Measurements from ENCODE around the gene HSD17B3.

Gene HSD17B3

DNA sequence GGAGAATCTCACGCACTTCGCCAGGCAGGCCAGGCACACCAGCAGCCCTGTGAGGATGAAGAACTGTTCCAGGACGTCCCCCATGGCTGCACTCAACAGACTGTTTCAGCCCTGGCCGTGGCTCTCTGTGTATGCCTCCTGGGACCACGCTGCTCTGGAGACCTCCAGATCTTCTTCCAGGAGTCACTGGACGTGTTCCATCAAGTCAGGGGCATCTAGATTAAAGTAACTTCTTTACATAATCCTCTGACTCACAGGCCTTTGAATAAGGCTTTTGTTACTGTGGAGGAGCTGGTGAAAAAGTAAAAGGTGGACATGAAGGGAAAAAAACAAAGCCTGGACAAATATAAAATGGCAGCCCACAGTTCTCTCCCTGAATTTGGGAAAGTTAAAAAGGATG lies at the start of gene HSD17B3:
Gene HSD17B3, minus strand, starts transcription at position 156 of the 400 bp plus-strand sequence. Its CDS starts 72 bp downstream, at position 84.
- no peak within 1 kb of the TSS for H3K27ac ChIP-seq
- TF ChIP-seq, protein P1, sequence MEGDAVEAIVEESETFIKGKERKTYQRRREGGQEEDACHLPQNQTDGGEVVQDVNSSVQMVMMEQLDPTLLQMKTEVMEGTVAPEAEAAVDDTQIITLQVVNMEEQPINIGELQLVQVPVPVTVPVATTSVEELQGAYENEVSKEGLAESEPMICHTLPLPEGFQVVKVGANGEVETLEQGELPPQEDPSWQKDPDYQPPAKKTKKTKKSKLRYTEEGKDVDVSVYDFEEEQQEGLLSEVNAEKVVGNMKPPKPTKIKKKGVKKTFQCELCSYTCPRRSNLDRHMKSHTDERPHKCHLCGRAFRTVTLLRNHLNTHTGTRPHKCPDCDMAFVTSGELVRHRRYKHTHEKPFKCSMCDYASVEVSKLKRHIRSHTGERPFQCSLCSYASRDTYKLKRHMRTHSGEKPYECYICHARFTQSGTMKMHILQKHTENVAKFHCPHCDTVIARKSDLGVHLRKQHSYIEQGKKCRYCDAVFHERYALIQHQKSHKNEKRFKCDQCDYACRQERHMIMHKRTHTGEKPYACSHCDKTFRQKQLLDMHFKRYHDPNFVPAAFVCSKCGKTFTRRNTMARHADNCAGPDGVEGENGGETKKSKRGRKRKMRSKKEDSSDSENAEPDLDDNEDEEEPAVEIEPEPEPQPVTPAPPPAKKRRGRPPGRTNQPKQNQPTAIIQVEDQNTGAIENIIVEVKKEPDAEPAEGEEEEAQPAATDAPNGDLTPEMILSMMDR (conservative IDR thresholded peaks at IDR 0.05), result no peak
- no peak for TF ChIP-seq ZFX (IDR thresholded peaks at IDR 0.05)

DNA sequence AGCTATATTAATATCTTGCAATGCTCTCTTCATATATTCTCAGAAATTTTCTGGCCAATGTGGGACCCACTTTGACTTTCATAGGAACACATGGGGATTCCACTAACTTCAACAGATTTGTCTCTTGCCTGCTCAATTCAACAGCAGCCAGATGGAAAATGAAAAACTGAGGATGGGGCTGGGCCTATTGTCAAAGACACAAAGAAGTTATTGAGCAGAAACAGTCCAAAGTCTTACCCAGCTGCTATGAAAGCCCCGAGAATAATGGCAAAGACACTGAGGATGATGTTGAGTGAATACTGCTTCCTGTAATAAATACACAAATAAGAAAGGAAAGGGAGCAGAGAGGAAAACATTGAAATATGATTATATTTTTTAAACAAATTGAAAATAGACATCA lies 48.9 kb upstream of the HSD17B3 start:
- H3K27ac ChIP-seq, result no peak overlapping the region
- TF ChIP-seq, protein P1 (conservative IDR thresholded peaks at IDR 0.05), result no peak
- no peak for TF ChIP-seq ZFX (IDR thresholded peaks at IDR 0.05)

DNA sequence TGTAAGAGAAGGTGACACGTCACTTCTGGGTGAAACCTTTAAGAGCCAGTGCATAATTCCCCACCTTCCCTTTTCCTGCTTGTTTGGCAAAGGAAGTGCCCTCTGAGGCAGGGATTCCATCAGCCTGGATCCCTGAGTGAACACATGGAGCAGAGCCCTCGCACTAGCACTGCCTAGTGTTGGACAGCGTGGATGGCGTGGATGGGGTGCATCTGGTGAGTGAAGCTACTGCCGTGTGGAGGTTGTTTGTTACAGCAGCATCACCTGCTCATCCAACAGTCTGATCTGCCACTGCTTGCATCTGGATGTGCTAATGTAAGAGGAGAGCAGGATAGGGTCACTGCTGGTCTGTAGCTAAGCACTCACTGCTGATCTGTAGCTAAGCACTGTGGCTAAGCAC lies 46.3 kb upstream of the HSD17B3 start:
- no peak overlapping the region for H3K27ac ChIP-seq
- TF ChIP-seq, protein P1 (conservative IDR thresholded peaks at IDR 0.05), result no peak
- TF ChIP-seq ZFX (IDR thresholded peaks at IDR 0.05), result no peak

DNA sequence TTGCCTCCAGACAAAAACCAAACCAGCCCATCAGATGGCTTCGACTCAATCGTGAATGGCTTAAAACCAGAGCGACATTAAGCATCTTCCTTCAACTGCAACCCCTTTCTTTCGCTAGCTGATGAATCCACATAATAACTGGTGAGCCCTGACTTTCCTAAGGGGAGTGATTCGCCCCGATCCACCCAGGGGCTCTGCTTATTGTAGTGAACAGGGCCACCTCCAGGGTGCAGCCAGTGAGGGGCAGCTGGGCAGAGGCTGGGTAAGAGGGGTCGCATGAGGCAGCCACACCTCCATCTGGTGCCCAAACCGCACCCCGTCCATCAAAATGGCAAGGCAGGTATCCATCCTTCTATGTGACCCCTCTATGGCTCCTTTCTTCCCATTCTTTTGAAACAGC lies 43.6 kb upstream of the HSD17B3 start:
- TF ChIP-seq, protein P1 (conservative IDR thresholded peaks at IDR 0.05), result no peak
- no peak for TF ChIP-seq ZFX (IDR thresholded peaks at IDR 0.05)
- no peak overlapping the region for H3K27ac ChIP-seq

DNA sequence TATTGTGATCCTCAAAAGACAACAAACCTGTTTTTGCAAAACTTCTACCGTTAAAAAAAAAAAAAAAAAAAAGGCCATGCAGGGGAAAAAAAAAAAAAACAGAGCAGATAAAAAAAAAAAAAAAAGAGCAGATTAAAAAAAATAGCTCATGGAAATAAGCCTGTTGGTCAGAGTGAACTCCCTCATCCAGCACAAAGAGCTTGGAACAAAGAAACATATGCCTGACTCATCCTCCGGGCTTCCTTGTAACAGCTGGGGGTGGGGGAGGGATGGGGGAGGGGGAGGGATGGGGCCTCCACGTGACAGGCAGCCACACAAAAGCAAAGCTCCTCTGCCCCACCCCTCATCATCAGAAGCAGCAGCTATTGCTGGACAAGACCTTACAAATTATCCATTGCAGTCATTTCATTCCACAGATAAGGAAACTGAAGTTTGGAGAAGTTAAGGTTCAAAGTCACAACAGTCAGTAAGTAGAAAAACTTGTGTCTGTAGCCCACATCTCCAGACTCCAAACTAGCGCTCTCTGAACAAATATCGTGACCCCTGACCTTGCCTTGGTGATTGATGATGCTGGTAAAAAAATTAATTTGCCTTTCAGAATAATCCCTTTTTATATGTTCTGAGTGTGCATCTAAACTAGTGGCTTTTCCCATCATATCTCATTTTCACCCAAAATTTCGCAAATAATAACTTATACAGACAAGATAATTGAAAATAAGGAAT lies 42.6 kb upstream of the HSD17B3 start:
- TF ChIP-seq ZFX (IDR thresholded peaks at IDR 0.05), result no peak
- TF ChIP-seq, protein P1 (conservative IDR thresholded peaks at IDR 0.05), result no peak
- H3K27ac ChIP-seq, result no peak overlapping the region

GRCh38 chr9:96343515-96344360 lies 41.8 kb upstream of the HSD17B3 start:
- H3K27ac ChIP-seq, result no peak overlapping the region
- TF ChIP-seq, protein P1 (conservative IDR thresholded peaks at IDR 0.05), result no peak
- no peak for TF ChIP-seq ZFX (IDR thresholded peaks at IDR 0.05)
